HEK293T (cell line): ENCODE data around the gene ADAMTS9.

Experiments
- BHLHE40 ChIP-seq: fragments of 450-650 bp; IDR thresholded peaks from 2 replicates; pipeline ENCODE4 v1.6.1; 2016; ENCODE audit warnings: mild to moderate bottlenecking, moderate library complexity, borderline replicate concordance
- FOXM1 ChIP-seq: fragments of 450-650 bp; IDR thresholded peaks from 2 replicates; pipeline ENCODE4 v1.6.1; 2017; ENCODE audit warnings: mild to moderate bottlenecking, borderline replicate concordance
- LEF1 ChIP-seq: fragments of 450-650 bp; IDR thresholded peaks from 2 replicates; pipeline ENCODE4 v1.6.1; 2017; ENCODE audit warnings: mild to moderate bottlenecking, borderline replicate concordance
- NFRKB ChIP-seq: fragments of 450-650 bp; IDR thresholded peaks from 2 replicates; pipeline ENCODE4 v1.6.1; 2016; ENCODE audit warnings: mild to moderate bottlenecking, moderate library complexity
- SP1 ChIP-seq: fragments of 450-650 bp; IDR thresholded peaks from 2 replicates; pipeline ENCODE4 v1.6.1; 2017
- TARDBP ChIP-seq: fragments of 450-650 bp; IDR thresholded peaks from 2 replicates; pipeline ENCODE4 v1.6.1; 2016

- TF ChIP-seq SP1, result no peak
- TF ChIP-seq LEF1, result no peak
- no peak for TF ChIP-seq TARDBP
- TF ChIP-seq FOXM1, result no peak
- no peak for TF ChIP-seq BHLHE40
- no peak for TF ChIP-seq NFRKB
Measured at GRCh38 chr3:64726414-64727090, 38.8 kb upstream of the ADAMTS9 start.
